Activated T-cell treated with anti-CD3 and anti-CD28 coated beads, Interleukin-2, amount 50 U/mL, for 1 hour (primary cell): Measurements from ENCODE around the gene PAIP2B.
"Not testable (repeated sequence)": the region's sequence is repeated elsewhere in the genome, so short reads cannot be mapped to it uniquely, and the experiment has no call there.

Experiments
- DNase-seq: peaks from one replicate; pipeline ENCODE4 v3.0.0-alpha.2; 2020

PAIP2B gene

GRCh38 chr2:71215447-71215846, 11.5 kb downstream of the PAIP2B start:
- DNase-seq, result no peak

- no peak for DNase-seq
Measured at GRCh38 chr2:71212336-71212735, 14.6 kb downstream of the PAIP2B start.

GRCh38 chr2:71210292-71210691, 16.6 kb downstream of the PAIP2B start:
- no peak for DNase-seq

GRCh38 chr2:71208756-71209155, 18.1 kb downstream of the PAIP2B start:
- DNase-seq, result no peak

- no peak for DNase-seq
Measured at GRCh38 chr2:71207601-71208000, 19.3 kb downstream of the PAIP2B start.

- DNase-seq, result no peak
Measured at GRCh38 chr2:71206271-71206670, 20.6 kb downstream of the PAIP2B start.

- no peak for DNase-seq
Measured at GRCh38 chr2:71191570-71191943, 35.3 kb downstream of the PAIP2B start.

GRCh38 chr2:71190656-71191569, 36.0 kb downstream of the PAIP2B start:
- no peak for DNase-seq

- no peak for DNase-seq
Measured at GRCh38 chr2:71187589-71187988, 39.3 kb downstream of the PAIP2B start.

- DNase-seq, result no peak
Measured at GRCh38 chr2:71186973-71187372, 39.9 kb downstream of the PAIP2B start.

- not testable (repeated sequence) for DNase-seq
Measured at GRCh38 chr2:71183306-71184115, 43.4 kb downstream of the PAIP2B start.

GRCh38 chr2:71181316-71181715, 45.6 kb downstream of the PAIP2B start:
- no peak for DNase-seq

GRCh38 chr2:71178836-71179235, 48.1 kb downstream of the PAIP2B start:
- not testable (repeated sequence) for DNase-seq

GRCh38 chr2:71174207-71174606, 52.7 kb downstream of the PAIP2B start:
- DNase-seq, result no peak

GRCh38 chr2:71173096-71173495, 53.8 kb downstream of the PAIP2B start:
- DNase-seq, result no peak

GRCh38 chr2:71166812-71167211, 60.1 kb downstream of the PAIP2B start:
- no peak for DNase-seq

GRCh38 chr2:71157124-71157793, 69.6 kb downstream of the PAIP2B start:
- DNase-seq, result peak; percentile 64

GRCh38 chr2:71156573-71156972, 70.3 kb downstream of the PAIP2B start:
- no peak for DNase-seq

- DNase-seq, result no peak
Measured at GRCh38 chr2:71155846-71156245, 71.1 kb downstream of the PAIP2B start.

GRCh38 chr2:71154798-71155197, 72.1 kb downstream of the PAIP2B start:
- no peak for DNase-seq

- DNase-seq, result no peak
Measured at GRCh38 chr2:71154279-71154678, 72.6 kb downstream of the PAIP2B start.

GRCh38 chr2:71153585-71154224, 73.2 kb downstream of the PAIP2B start:
- DNase-seq, result no peak

GRCh38 chr2:71151620-71152019, 75.3 kb downstream of the PAIP2B start:
- no peak for DNase-seq
